GM23338 (cell line): ENCODE results near the gene MEGF11. TPM values are rescaled to one million over a fixed set of nuclear protein-coding genes. Genes with fewer than 3 reads are reported as not detected.

Experiments
- ATAC-seq: fragments of 200-7000 bp; cut with Tn5 transposase; 3 replicates; pipeline ENCODE4 v1.9.1; 2020
- DNase-seq: peaks from one replicate; pipeline ENCODE4 v3.0.0-alpha.2; 2015; ENCODE audit warnings: low spot score
- H2AFZ ChIP-seq: fragments of 200-600 bp; sonication (generic); 2 replicates; pipeline ENCODE4 v1.8.0; 2016; ENCODE audit warnings: antibody characterized with exemption, mild to moderate bottlenecking, moderate library complexity
- H3F3A ChIP-seq: fragments of 200-600 bp; sonication (generic); replicated peaks from 2 replicates; pipeline ENCODE4 v1.8.0; 2017; ENCODE audit warnings: antibody characterized with exemption, mixed run types, low read depth
- H3K27ac ChIP-seq: fragments of 200-600 bp; sonication (generic); 2 replicates; pipeline ENCODE4 v1.6.1; 2016; ENCODE audit warnings: low read depth
- H3K27me3 ChIP-seq: fragments of 200-600 bp; sonication (generic); 2 replicates; pipeline ENCODE4 v1.8.0; 2016; ENCODE audit warnings: mild to moderate bottlenecking, mixed run types, moderate library complexity; ENCODE audit not compliant: insufficient read depth
- H3K36me3 ChIP-seq: fragments of 200-600 bp; sonication (generic); 2 replicates; pipeline ENCODE4 v1.8.0; 2016; ENCODE audit warnings: mild to moderate bottlenecking; ENCODE audit not compliant: insufficient read depth
- H3K4me1 ChIP-seq: fragments of 200-600 bp; sonication (generic); 2 replicates; pipeline ENCODE4 v1.8.0; 2016; ENCODE audit warnings: mild to moderate bottlenecking, moderate library complexity; ENCODE audit not compliant: insufficient read depth
- H3K4me2 ChIP-seq: fragments of 200-600 bp; sonication (generic); 2 replicates; pipeline ENCODE4 v1.7.1; 2017; ENCODE audit warnings: mixed run types
- H3K4me3 ChIP-seq: fragments of 200-600 bp; sonication (generic); 2 replicates; pipeline ENCODE4 v1.6.1; 2016; ENCODE audit warnings: mixed run types
- H3K79me2 ChIP-seq: fragments of 200-600 bp; sonication (generic); replicated peaks from 2 replicates; pipeline ENCODE4 v1.8.0; 2017; ENCODE audit warnings: mild to moderate bottlenecking; ENCODE audit not compliant: insufficient read depth
- H3K9me2 ChIP-seq: fragments of 200-600 bp; sonication (generic); 2 replicates; pipeline ENCODE4 v1.8.0; 2017; ENCODE audit not compliant: insufficient read depth
- H4K20me1 ChIP-seq: fragments of 200-600 bp; sonication (generic); replicated peaks from 2 replicates; pipeline ENCODE4 v1.8.0; 2017; ENCODE audit warnings: mild to moderate bottlenecking; ENCODE audit not compliant: insufficient read depth
- H3K27ac Mint-ChIP-seq: 2 replicates; pipeline ENCODE4 v1.8.0; 2020; ENCODE audit warnings: inconsistent platforms, mild to moderate bottlenecking, moderate library complexity, mixed read lengths
- H3K27me3 Mint-ChIP-seq: 3 replicates; pipeline ENCODE4 v1.8.0; 2022; ENCODE audit warnings: low read depth, mild to moderate bottlenecking, moderate library complexity, mixed read lengths, inconsistent platforms; ENCODE audit not compliant: insufficient read depth, poor library complexity
- H3K36me3 Mint-ChIP-seq: 3 replicates; pipeline ENCODE4 v1.8.0; 2021; ENCODE audit warnings: low read depth, mild to moderate bottlenecking, inconsistent platforms, moderate library complexity, mixed read lengths
- H3K4me1 Mint-ChIP-seq: 3 replicates; pipeline ENCODE4 v1.8.0; 2020; ENCODE audit warnings: mild to moderate bottlenecking, inconsistent platforms, mixed read lengths
- H3K4me3 Mint-ChIP-seq: 3 replicates; pipeline ENCODE4 v1.8.0; 2021; ENCODE audit warnings: moderate library complexity, mild to moderate bottlenecking, inconsistent platforms, mixed read lengths
- H3K9me3 Mint-ChIP-seq: 3 replicates; pipeline ENCODE4 v1.8.0; 2020; ENCODE audit warnings: moderate library complexity, mild to moderate bottlenecking, inconsistent platforms, mixed read lengths
- JUNB ChIP-seq: IDR thresholded peaks from one replicate; pipeline ENCODE4 v1.6.1; 2016; ENCODE audit warnings: antibody characterized with exemption; ENCODE audit not compliant: unreplicated experiment
- STAT1 ChIP-seq: IDR thresholded peaks from one replicate; pipeline ENCODE4 v1.6.1; 2016; ENCODE audit warnings: antibody characterized with exemption; ENCODE audit not compliant: unreplicated experiment
- ZNF331 ChIP-seq: fragments of 250-450 bp; sonication (Bioruptor Pico); IDR thresholded peaks from 2 replicates; pipeline ENCODE4 v1.5.0; 2020; ENCODE audit warnings: low read depth, mild to moderate bottlenecking, moderate library complexity
- polyA plus RNA-seq: library from polyadenylated mRNA; unstranded; fragments of >200 nt; fragmentation: Nextera tagmentation; extraction: Ambion mirVana; gene quantifications from 2 replicates; pipeline ENCODE4 v1.2.1, GENCODE V29; 2016
- total RNA-seq: library from RNA; depleted of rRNA; stranded (reverse); fragments of >200 nt; shearing (Covaris generic); gene quantifications from 2 replicates; pipeline ENCODE4 v1.2.3, GENCODE V29; 2014
- TF ChIP-seq, protein P1 (sequence below): fragments of 250-450 bp; sonication (Bioruptor Pico); IDR thresholded peaks from 2 replicates; pipeline ENCODE4 v1.5.0; 2020; ENCODE audit warnings: mild to moderate bottlenecking, moderate library complexity

The MEGF11 gene
- total and polyA plus RNA-seq, 2 experiments from 2014 or later = 1.3 to 1.9 TPM

DNA sequence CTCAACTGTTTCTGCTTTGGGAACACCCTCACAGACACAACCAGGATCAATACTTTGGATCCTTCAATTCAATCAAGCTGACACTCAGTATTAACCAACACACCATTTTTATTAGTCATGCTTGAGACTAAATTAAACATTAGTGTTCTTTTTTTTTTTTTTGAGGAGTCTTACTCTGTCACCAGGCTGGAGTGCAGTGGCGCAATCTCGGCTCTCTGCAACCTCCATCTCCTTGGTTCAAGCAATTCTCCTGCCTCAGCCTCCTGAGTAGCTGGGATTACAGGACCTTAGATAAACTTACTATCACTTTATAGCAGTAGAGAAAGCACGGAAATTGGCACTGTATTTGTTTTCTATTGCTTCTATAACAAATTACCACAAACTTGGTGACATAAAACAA, 386.3 kb downstream of the MEGF11 start (continued):
- TF ChIP-seq, protein P1, sequence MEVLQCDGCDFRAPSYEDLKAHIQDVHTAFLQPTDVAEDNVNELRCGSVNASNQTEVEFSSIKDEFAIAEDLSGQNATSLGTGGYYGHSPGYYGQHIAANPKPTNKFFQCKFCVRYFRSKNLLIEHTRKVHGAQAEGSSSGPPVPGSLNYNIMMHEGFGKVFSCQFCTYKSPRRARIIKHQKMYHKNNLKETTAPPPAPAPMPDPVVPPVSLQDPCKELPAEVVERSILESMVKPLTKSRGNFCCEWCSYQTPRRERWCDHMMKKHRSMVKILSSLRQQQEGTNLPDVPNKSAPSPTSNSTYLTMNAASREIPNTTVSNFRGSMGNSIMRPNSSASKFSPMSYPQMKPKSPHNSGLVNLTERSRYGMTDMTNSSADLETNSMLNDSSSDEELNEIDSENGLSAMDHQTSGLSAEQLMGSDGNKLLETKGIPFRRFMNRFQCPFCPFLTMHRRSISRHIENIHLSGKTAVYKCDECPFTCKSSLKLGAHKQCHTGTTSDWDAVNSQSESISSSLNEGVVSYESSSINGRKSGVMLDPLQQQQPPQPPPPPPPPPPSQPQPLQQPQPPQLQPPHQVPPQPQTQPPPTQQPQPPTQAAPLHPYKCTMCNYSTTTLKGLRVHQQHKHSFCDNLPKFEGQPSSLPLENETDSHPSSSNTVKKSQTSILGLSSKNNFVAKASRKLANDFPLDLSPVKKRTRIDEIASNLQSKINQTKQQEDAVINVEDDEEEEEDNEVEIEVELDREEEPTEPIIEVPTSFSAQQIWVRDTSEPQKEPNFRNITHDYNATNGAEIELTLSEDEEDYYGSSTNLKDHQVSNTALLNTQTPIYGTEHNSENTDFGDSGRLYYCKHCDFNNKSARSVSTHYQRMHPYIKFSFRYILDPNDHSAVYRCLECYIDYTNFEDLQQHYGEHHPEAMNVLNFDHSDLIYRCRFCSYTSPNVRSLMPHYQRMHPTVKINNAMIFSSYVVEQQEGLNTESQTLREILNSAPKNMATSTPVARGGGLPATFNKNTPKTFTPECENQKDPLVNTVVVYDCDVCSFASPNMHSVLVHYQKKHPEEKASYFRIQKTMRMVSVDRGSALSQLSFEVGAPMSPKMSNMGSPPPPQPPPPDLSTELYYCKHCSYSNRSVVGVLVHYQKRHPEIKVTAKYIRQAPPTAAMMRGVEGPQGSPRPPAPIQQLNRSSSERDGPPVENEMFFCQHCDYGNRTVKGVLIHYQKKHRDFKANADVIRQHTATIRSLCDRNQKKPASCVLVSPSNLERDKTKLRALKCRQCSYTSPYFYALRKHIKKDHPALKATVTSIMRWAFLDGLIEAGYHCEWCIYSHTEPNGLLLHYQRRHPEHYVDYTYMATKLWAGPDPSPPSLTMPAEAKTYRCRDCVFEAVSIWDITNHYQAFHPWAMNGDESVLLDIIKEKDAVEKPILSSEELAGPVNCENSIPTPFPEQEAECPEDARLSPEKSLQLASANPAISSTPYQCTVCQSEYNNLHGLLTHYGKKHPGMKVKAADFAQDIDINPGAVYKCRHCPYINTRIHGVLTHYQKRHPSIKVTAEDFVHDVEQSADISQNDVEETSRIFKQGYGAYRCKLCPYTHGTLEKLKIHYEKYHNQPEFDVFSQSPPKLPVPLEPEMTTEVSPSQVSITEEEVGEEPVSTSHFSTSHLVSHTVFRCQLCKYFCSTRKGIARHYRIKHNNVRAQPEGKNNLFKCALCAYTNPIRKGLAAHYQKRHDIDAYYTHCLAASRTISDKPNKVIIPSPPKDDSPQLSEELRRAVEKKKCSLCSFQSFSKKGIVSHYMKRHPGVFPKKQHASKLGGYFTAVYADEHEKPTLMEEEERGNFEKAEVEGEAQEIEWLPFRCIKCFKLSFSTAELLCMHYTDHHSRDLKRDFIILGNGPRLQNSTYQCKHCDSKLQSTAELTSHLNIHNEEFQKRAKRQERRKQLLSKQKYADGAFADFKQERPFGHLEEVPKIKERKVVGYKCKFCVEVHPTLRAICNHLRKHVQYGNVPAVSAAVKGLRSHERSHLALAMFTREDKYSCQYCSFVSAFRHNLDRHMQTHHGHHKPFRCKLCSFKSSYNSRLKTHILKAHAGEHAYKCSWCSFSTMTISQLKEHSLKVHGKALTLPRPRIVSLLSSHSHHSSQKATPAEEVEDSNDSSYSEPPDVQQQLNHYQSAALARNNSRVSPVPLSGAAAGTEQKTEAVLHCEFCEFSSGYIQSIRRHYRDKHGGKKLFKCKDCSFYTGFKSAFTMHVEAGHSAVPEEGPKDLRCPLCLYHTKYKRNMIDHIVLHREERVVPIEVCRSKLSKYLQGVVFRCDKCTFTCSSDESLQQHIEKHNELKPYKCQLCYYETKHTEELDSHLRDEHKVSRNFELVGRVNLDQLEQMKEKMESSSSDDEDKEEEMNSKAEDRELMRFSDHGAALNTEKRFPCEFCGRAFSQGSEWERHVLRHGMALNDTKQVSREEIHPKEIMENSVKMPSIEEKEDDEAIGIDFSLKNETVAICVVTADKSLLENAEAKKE (CRISPR knock-in tag) = no peak

DNA sequence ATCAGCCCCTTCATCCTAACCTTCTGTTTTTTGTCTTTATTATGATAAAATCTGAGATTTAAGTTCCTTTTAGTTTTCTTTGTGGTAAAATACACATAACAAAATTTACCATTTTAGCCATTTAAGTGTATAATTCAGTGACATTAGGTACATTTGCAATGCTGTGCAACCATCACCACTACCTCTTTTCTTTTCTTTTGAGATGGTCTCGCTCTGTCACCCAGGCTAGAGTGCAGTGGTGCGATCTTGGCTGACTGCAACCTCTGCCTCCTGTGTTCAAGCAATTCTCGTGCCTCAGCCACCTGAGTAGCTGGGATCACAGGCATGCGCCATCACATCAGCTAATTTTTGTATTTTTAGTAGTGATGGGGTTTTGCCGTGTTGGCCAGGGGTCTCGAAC, 390.4 kb downstream of the MEGF11 start:
- ATAC-seq (no peak), DNase-seq (no peak)
- H3K27me3 Mint-ChIP-seq = peaks cover 5% of the 10 kb centered on the region
- no peaks in the 10 kb centered on the region for H3F3A ChIP-seq
- peaks cover 17% of the 10 kb centered on the region for H3K4me1 Mint-ChIP-seq
- H4K20me1 ChIP-seq = no peaks in the 10 kb centered on the region
- no peaks in the 10 kb centered on the region for H3K36me3 Mint-ChIP-seq
- peaks cover 5% of the 10 kb centered on the region for H3K4me1 ChIP-seq
- no peaks in the 10 kb centered on the region for H3K9me2 ChIP-seq
- H3K4me3 ChIP-seq = no peak overlapping the region
- H3K27me3 ChIP-seq = no peaks in the 10 kb centered on the region
- TF ChIP-seq JUNB (no peak), STAT1 (no peak), ZNF331 (CRISPR knock-in tag) (no peak)
- TF ChIP-seq, protein P1 (CRISPR knock-in tag) = no peak
- no peaks in the 10 kb centered on the region for H3K79me2 ChIP-seq
- H3K4me3 Mint-ChIP-seq = no peak overlapping the region
- no peak overlapping the region for H3K4me2 ChIP-seq
- no peaks in the 10 kb centered on the region for H3K36me3 ChIP-seq
- H3K27ac Mint-ChIP-seq = no peak overlapping the region
- 0 out of 2 replicates have a peak overlapping the region, but pooled peaks have one; percentile 51 for H3K27ac ChIP-seq
- H3K9me3 Mint-ChIP-seq = no peaks in the 10 kb centered on the region; the same call in 2 of the 3 replicates
- H2AFZ ChIP-seq = peak overlapping the region; percentile 28; the same call in 1 of the 2 replicates
